Spleen (tissue), 7 donors: ENCODE data around the gene LRRC18.

ENCODE experiments used
- POLR2A ChIP-seq, 3 donors: fragments of 450-650 bp; IDR thresholded peaks; one replicate each; pipeline ENCODE4 v1.5.1; 2017; ENCODE audit warnings: antibody characterized with exemption in 3 of 3, mild to moderate bottlenecking in 1 of 3
- POLR2AphosphoS5 ChIP-seq, 3 donors: sonication (generic); formaldehyde crosslinking; IDR thresholded peaks; one replicate each; pipeline ENCODE4 v1.5.1; 2017; ENCODE audit warnings: antibody characterized with exemption in 3 of 3
- TF ChIP-seq, protein P1 (sequence below), 11 experiments: fragments of 200-600 bp in 7 of 11; fragments of 450-650 bp in 4 of 11; sonication (generic) in 4 of 11; IDR thresholded peaks in 8 of 11; conservative IDR thresholded peaks in 3 of 11; 1 replicate in 7 of 11; 2 replicates in 4 of 11; pipeline versions ENCODE4 v1.4.0 to v1.8.0; 2016 to 2021; ENCODE audit warnings: antibody characterized with exemption in 11 of 11, inconsistent platforms in 4 of 11, mild to moderate bottlenecking in 1 of 11
- donor health status: DM: no; HTN: no; CAD: no; lungs with moderate emphysema.
- donor health status: DM: no; HTN: no; CAD: no.
- donor health status: DM: no; HTN: no; CAD: no.

DNA sequence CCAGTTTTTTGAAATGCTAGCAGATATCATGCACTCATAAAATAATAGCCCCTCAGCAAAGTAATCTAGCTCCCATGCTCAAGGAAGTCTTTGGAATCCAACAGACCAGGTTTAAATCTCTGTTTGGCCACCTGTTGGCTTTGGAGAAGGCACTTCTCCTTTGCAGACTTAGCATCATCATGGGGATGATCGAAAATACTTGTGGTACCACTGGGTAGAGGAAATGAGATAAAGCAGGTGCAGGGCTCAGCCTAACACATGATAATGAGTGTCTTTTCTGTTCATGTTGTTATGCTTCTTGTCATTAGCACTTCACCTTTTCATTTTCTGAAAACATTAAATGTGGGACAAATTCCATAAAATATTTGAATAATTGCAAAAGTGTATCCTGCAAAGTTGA is 67.4 kb downstream of the LRRC18 start:
- TF ChIP-seq, protein P1, sequence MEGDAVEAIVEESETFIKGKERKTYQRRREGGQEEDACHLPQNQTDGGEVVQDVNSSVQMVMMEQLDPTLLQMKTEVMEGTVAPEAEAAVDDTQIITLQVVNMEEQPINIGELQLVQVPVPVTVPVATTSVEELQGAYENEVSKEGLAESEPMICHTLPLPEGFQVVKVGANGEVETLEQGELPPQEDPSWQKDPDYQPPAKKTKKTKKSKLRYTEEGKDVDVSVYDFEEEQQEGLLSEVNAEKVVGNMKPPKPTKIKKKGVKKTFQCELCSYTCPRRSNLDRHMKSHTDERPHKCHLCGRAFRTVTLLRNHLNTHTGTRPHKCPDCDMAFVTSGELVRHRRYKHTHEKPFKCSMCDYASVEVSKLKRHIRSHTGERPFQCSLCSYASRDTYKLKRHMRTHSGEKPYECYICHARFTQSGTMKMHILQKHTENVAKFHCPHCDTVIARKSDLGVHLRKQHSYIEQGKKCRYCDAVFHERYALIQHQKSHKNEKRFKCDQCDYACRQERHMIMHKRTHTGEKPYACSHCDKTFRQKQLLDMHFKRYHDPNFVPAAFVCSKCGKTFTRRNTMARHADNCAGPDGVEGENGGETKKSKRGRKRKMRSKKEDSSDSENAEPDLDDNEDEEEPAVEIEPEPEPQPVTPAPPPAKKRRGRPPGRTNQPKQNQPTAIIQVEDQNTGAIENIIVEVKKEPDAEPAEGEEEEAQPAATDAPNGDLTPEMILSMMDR (IDR thresholded peaks at IDR 0.05 in 8 of 11, conservative IDR thresholded peaks at IDR 0.05 in 3 of 11) = no peak
- TF ChIP-seq POLR2A (IDR thresholded peaks at IDR 0.05) (no peak), POLR2AphosphoS5 (IDR thresholded peaks at IDR 0.05) (no peak)
